CD4-positive, alpha-beta T cell treated with Interleukin-1 beta for 1 hour (primary cell): ENCODE data around the gene ASXL1.
"Not testable (repeated sequence)": the region's sequence is repeated elsewhere in the genome, so short reads cannot be mapped to it uniquely, and the experiment has no call there.

Experiments used
- DNase-seq, 2 donors: peaks; one replicate each; pipeline ENCODE4 v3.0.0-alpha.2; 2020 to 2022

Gene ASXL1

DNA sequence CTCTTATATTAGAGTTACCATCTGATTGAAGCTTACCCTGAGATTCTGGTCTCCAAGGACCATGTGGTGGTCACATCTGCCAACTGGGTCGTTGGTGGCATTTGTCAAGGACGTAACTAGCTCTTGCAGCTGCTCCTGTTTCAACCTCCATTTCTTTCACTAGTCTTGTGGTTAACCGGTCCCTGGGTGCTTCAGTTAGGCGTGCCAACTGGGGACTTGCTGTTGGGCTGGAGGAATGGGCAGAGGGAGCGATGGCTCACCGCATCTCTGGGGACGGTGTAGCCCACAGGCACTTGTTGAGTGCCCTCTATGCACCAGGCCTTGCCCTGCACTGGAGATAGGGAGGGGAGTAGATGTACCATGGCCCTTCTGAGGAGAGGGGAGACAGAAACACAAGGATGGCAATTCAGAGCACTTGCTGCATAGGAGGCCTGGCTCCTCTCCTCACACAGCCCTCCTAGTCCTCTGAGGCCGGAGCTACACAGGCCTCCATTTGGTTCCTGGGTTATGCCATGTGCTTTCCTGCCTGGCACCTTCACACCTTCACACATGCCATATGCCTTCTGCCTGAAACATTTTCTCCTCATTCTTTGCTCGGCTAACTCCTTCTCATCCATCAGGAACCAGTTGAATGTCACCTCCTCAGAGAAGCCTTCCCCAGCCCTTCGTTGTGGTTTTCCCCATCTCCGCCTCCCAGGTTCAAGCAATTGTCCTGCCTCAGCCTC, 20.0 kb upstream of the ASXL1 start:
- no peak for DNase-seq

DNA sequence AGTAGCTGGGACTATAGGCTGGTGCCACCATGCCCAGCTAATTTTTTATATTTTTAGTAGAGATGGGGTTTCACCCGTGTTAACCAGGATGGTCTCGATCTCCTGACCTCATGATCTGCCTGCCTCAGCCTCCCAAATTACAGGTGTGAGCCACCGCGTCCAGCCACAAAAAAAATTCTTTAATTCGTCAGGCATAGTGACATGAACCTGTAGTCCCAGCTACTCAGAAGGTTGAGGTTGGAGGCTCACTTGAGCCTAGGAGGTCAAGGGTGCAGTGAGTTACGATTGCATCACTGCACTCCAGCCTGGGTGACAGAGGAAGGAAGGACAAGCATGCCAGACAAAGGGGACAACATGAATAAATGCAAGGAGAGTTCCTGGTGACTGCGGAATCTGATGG, 19.5 kb upstream of the ASXL1 start:
- DNase-seq: no peak

DNA sequence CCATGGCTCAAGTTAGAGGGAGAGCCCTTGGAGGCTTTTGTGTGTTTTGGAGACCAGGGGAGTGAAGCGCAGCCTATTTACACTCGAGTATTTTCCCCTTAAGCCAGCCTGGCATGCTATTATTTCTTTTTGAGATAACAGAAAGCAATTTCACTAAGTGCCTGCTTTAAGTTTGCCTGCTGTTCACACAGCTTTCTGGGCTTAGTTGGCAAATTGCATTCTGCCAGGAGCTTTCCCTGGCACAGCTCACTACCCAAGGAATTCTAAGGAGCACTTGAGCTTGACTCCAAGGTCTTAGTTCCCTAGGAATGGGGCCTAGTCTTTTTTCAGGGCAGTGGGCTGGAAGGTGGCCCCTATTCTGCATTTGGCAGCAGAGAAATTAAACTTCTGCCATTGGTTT, 19.0 kb upstream of the ASXL1 start:
- DNase-seq: no peak

DNA sequence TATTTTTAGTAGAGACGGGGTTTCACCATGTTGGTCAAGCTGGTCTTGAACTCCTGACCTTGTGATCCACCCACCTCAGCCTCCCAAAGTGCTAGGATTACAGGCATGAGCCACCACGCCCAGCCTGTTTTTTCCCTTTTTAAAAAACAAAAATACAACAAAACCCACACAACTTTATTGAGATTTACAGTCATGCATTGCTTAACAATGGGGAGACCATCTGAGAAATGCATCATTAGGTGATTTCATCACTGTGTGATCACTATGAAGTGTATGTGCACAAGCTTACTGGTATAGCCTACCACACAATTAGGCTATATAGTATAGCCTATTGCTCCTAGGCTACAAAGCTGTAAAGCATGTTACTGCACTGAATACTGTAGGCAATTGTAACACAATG, 17.1 kb upstream of the ASXL1 start:
- DNase-seq: not testable (repeated sequence)

DNA sequence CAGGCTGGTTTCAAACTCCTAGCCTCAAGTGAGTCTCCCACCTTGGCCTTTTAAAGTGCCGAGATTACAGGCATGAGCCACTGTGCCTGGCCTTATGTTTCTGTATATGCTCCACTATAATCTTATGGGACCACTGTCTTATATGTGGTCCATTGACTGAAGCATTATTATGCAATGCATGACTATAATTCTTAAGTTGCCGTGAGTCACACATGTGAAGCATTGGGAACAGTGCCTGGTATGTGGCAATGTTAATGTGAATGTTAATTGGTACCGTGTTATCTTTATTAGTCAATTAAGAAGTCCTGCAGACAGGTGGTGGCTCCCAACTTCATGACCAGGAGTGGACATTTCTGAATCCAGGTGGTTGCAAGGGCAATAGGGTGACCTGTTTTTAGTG, 14.7 kb upstream of the ASXL1 start:
- no peak for DNase-seq

DNA sequence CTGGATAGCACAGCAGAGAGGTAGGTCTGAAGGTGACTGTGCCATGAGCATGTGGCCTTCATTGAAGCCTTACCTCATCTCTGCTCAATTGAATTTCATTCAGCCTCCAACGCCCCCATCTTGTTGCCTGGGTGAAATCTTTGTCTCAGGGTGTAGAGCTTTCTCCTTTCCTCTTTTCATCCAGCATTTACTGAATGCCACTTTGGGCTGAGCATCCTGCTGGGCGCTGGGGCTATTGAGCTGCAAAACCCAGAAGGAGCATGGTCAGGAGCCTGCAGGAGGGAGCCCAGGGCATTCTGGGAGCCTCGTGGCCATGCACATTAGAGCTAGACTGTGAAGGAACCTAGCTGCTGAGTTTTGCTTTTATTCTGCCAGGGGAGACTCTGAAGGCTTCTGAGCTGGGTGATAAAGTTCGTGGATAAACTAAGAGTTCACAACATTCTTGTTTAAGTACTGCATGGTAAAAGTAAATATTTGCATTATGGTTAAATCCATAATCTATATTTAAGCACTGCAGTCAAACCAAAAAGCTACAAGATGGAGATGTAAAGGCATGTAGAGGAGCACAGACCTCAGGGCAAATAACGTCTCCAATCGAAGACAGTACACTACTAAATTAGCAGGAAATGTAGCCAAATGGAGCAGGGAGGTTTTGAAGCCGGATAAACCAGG, 13.2 kb upstream of the ASXL1 start:
- DNase-seq: no peak

DNA sequence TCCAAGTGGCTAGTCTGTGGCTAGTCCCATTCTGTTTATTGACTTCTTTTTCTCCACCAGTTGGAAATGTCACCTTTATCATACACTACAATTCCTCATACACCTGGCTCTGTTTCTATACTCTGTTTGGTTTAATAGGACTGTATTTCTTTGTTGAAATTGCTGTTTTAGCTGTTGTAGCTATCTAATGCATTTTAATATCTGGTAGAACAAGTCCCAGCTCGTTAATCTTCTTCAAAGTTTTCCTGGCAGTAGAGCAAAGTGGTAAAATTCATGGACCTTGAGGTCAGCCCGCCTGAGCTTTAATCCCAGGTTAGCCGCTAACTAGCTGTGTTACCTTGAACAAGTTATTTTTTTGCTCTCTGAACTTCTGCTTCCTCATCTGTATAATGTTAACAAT, 9.9 kb upstream of the ASXL1 start:
- no peak for DNase-seq

DNA sequence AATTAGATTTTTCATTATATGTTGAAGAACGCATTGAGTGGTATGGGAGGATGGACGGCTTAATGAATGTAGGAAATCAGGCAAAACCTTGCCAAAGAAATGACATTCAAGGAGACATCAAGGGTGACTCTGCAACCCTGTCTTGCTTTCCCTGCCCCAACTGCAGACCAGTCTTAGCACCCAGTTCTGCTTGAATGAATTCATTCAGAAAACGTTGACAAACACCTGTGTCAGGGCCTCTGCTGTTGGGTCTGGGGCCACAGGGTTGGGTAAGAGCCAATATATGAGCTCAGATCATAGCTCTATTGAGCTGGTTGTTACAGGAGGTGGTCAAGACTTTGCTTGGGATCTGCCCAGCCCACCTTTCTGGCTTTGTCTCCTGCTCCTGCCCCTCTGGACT, 7.7 kb upstream of the ASXL1 start:
- no peak for DNase-seq

DNA sequence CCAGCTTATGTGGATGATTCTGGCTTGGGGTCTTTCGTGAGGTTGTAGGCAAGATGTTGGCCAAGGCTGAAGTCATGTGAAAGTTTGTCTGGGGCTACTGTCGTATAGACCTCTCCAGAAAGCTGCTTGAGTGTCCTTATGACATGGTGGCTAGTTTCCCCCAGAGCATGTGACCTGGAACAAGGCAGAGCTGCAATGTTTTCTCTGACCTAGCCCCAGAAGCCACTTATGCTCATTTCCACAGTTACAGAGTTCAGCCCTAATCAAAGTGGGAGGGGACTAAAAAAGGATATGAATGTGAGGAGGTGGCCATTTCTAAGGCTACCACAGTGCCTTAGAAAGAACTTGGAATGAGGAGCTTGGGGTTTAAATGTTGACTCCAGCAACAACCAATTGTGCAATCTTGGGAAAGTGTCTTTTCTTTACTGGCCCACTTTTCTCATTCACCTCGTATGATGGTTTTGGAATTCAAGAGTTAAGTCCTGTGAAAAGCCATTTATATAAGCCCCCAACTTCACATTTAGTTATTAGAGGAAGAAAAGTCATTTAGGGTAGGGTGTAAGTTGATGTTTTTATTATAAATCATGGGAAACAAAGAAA, 5.9 kb upstream of the ASXL1 start:
- DNase-seq: no peak

DNA sequence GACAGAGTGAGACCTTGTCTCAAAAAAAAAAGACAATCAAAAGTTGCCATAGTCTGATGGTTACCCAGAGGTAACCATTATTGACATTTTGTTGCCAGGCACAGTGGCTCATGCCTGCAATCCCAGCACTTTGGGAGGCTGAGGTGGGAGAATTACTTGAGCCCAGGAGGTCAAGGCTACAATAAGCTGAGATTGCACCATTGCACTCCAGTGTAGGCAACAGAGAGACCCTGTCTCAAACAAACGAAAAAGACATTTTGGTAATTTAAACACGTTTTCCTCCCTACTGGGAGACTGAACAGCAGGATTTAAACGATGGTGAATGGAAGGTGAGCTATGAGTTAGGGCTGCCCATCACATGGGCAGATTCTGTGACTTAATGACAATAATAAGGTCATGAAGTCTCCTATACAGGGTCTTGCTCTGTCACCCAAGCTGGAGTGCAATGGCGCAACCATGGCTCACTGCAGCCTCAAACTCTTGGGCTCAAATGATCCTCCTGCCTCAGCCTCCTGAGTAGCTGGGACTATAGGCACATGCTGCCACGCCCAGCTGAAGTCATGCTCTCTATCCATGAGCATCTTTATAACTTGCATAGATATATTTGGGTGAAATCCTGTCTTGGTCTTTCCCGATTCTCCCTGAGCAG, 4.2 kb upstream of the ASXL1 start:
- DNase-seq: no peak

DNA sequence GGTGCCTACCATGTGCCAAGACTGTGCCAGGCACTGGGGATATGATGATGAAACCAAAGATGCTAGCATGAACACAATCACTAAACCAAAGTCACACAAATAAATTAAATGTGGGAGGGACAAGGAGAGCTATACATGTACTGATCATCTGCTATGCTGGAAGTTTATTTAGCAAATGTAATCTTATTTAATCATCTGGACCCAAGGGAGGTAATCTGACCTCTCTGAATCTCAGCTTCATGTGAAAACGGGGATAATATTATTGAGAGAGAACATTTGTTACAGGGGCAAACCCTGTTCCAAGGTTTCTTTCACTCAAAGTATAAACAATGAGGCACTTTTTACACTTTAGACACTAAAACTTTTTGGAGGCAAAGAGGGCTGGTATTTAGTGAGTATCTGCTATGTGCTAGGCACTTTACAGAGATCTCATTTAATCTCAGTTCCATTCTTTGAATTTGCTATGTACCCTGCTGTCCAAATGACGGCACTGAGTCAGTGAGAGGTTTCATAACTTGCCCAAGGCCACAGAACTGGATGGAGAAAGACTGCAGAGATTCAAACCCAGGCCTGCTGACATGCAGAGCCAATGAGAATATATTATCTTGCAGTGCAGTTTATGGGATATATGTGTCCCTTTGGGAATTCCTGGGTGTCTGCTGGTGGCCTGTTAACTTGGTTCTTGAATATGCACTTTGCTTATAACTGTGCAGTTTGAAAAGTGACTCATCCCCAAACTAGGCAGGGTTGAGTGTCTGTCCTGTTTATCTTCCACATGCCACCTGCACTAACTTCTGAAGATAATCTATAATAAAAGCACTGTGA, 3.3 kb upstream of the ASXL1 start:
- no peak for DNase-seq

DNA sequence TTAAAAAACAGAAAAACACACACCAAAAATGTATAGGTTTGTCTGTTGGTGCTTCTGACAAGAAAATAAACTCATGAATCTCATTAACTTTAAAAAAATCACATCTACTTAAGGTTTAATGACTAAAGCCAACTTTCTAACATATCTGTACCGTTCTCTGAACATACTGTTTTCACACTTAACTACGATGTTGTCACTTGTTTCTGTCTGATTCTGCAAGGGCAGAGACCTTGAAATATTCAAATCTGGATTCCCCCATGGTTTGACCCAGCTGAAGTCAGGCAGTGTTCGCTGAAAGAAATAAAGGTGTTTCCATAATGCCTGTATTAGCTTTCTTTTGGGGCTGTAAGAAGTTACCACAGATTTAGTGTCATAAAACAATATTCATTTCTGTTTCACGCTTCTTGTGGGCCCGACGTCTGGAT, 2.7 kb upstream of the ASXL1 start:
- DNase-seq: no peak

DNA sequence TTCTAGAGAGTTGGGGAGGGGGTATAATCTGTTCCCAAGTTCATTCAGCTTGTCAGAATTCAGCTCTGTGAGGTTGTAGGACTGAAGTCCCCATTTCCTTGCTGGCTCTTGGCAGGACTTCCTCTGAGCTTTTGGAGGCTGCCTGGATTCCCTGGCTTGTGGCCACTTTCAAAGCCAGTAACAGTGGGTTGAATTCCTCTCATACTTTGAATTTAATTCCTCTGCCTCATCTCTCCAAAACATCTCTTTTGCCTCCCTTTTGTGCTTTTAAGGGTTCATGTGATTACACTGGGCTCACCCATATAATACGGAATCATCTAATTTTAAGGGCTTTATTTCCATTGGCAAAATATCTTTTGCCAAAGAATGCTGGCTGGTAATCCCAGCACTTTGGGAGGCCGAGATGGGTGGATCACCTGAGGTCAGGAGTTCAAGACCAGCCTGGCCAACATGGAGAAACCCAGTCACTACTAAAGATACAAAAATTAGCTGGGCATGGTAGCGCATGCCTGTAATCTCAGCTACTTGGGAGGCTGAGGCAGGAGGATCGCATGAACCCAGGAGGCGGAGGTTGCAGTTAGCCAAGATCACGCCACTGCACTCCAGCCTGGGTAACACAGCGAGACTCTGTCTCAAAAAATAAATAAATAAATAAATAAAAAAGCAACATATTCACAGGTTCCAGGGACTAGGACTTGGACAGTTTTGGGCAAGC, 2.1 kb upstream of the ASXL1 start:
- DNase-seq: not testable (repeated sequence)

DNA sequence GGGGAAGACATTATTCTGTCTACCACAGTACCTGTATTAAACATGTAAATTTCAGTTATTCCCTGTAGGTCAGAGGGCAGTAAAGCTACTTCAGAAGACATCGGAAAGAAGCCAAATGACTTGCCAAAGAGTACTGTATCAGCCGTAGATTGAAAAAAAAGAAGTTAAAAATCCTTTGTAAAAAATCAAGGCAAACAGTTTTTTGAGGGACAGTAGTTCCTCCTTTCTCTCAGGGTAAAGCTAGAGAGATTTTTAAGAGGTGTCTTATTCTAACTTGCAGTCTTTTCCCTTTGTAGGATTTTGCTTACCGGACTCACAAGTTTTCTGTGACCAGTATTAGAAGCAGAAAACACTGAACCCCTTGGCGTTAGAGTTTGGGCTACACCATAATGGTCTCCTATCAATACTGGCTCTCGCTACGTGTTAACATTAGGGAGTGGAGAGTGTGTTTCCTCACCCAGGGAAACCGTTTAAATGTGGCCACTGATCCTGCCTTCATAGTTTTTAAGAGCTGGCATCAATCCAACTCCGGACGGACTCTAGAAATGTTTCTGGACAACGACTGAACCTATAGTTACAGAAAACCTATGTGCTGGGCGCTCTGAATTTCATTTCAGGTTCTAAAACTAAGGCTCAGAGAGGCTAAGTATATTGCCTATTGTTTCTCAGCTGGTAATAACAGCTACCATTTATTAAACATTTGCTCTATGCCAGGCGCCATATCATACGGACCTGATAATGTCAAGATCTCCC, 1.3 kb upstream of the ASXL1 start:
- no peak for DNase-seq

DNA sequence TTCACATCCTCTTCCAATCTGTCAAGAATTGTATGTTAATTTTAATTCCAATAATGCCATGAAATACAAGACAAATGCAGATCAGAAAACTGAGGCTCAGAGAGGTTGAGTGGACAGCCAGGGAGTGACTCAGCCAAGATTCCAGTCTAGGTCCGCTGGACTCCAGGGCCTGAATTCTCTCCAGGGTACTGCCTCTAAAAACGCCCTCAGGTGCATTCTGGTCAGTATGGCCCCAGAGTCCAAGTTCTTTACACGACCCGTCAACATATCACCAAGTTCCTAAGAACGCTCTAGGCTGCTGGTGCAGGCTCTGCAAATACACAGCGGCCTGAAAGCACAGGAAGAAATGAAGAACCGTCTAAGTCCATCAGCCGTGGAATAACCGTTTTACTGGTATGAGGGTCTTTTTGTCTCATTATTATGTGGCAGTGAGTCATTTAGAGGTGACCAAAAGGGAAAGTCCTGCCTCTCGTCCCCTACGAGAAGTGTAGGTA, 709 bp upstream of the ASXL1 start:
- no peak for DNase-seq

DNA sequence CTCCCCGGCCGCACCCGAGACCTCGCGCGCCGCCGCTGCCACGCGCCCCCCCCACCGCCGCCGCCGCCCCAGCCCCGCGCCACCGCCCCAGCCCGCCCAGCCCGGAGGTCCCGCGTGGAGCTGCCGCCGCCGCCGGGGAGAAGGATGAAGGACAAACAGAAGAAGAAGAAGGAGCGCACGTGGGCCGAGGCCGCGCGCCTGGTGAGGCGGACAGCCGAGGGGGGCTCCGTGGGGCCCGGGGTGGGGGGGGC, 426 bp downstream of the ASXL1 start:
- no peak for DNase-seq

DNA sequence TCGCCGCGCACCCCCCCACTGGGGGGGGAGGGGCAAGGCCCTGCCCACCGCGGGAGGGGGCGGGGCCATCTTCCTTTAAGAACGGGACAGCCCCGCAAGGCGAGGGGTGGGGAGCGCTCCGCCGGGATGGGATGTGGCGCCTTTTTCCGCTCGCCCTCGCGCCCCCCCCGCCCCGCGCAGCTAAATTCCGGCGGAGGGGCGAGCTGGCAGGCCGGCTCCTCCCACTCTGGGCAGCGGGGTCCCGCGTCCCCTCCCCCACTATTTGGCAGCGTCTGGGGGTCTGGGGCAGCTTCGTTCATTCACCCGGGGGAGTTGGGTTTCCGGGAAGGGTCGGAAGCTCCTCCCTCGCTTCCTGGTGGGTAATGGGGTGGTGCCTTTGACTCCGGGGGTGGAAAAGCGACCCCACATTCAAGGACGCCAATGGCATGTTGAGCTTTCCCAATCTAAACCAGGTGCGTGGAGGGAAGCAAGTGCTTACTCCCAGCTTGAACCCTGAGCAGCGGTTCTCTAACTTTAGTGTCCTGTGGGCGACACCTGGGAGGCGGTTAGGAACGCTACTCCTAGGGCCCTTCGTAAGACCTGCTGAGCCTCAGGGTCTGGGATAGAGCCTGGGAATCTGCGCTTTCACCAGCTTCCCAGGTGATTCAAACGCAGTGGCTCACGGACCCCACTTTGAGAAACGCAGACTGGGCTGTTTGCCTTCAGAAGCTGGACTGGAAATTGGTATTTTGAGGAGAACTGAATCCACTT, 927 bp downstream of the ASXL1 start:
- peak; percentile 70 to 73 for DNase-seq

DNA sequence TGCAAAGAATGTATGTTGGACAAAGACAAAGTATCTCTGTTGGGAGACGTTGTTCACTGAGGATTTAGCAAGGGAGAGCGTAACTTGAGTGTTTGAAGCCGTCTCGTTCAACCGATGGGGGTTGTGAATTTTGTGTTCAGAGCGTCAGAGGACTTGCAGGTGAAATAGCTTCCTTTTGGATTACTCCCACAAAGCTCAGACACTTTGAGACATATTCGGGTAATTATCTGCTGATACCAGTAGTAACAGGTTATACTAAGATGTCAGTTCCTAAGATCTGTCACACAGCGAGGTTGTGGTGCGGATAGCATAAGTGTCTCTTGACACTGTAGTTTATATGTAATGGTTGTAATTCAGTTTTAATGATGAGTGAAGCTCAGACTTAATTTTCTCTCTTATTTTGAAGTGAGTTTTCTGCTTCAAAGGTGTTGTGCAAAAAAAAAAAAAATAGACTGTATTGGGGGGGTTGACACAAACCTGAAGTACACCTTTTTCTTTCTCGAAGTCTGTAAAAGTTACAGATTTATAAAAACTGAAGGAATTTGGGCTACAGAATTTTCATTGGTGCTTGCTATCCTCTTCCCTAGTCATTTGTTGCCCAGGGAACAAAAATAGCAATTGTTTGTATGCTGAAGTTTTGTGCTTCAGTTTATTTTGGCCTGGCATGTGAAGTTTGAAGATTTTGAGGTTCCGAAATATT, 1.7 kb downstream of the ASXL1 start:
- DNase-seq: no peak

DNA sequence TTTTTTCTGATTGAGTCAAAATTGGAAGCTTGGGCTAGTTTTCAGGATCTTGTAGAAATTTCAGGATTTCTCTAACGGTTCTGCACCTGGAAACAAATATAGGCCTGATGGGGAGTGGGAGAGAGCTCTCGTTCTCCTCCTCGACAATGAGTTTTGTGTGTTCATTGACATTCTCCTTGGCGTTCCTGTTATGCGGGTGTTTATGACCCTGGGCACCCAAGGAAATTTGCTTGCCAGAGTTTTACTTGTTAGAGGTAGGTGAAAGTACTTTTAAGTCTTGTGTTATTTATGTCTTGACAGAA, 2.2 kb downstream of the ASXL1 start:
- no peak for DNase-seq

DNA sequence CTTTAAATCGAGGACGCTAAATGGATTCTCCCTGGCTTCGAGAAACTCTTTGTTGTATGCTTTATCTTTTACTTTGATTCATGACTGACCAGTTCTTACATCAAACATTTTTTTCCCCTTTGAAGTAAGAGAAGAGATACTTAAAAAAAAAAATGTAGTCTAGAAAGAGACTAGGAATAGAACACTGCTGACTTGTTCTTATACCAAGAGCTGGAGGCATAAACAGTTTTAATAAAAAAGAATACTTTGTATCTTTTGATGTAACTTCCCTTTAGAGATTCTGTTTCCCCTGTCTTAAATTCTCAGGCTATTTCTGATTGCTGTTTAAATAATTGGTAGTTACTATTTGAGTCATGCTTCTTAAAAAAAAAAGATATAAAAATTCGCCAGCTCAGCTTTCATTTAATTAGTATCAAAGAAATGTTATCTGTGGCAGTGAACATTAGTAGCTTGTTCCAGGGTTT, 4.8 kb downstream of the ASXL1 start:
- peak in 1 of 2 donors; percentile 20 for DNase-seq
